ENCODE results near the gene PIR.

- no peak for TF ChIP-seq CREB1 (CRISPR knock-in tag; IDR thresholded peaks at IDR 0.05)
- TF ChIP-seq ATF3 (CRISPR knock-in tag; conservative IDR thresholded peaks at IDR 0.05): no peak
- TF ChIP-seq E2F5 (CRISPR knock-in tag; IDR thresholded peaks at IDR 0.05): no peak
- no peak for TF ChIP-seq CTCF (IDR thresholded peaks at IDR 0.05)
- TF ChIP-seq CBFB (CRISPR knock-in tag; IDR thresholded peaks at IDR 0.05; ENCODE audit: low read depth): no peak
- no peak for TF ChIP-seq NR2C2 (CRISPR knock-in tag; IDR thresholded peaks at IDR 0.05)
- TF ChIP-seq ZNF138 (CRISPR knock-in tag; conservative IDR thresholded peaks at IDR 0.05): no peak
- no peak for TF ChIP-seq ZNF219 (CRISPR knock-in tag; IDR thresholded peaks at IDR 0.05; ENCODE audit: borderline replicate concordance)
- TF ChIP-seq TCF7 (CRISPR knock-in tag; IDR thresholded peaks at IDR 0.05; ENCODE audit: low read depth): no peak
Observed at GRCh38 chrX:15358533-15358932, 134.6 kb downstream of the PIR start.

Data from WTC11 (cell line).